ENCODE measurements around the gene SLC22A13.

DNA sequence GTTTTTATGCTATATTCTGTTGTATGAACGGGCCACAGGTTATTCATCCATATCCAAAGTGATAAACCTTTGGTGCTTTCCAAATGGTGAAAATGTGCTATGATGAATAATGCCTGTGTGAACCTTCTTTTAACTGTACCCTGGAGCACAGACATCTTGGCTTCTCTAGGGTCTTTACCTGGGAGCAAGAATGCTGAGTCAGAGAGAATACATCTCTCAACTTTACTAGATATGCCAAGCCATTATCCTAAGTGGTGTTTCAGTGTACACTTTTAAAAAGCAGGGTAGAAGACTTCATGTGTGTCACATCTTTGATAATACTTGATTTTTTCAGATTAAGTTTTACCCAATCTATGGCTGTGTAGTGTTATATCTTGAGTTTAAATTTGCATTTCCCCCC lies 57.4 kb downstream of the SLC22A13 start:
- TF ChIP-seq, protein P1, sequence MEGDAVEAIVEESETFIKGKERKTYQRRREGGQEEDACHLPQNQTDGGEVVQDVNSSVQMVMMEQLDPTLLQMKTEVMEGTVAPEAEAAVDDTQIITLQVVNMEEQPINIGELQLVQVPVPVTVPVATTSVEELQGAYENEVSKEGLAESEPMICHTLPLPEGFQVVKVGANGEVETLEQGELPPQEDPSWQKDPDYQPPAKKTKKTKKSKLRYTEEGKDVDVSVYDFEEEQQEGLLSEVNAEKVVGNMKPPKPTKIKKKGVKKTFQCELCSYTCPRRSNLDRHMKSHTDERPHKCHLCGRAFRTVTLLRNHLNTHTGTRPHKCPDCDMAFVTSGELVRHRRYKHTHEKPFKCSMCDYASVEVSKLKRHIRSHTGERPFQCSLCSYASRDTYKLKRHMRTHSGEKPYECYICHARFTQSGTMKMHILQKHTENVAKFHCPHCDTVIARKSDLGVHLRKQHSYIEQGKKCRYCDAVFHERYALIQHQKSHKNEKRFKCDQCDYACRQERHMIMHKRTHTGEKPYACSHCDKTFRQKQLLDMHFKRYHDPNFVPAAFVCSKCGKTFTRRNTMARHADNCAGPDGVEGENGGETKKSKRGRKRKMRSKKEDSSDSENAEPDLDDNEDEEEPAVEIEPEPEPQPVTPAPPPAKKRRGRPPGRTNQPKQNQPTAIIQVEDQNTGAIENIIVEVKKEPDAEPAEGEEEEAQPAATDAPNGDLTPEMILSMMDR (conservative IDR thresholded peaks at IDR 0.05; ENCODE audit: low read length), result no peak
- no peak for TF ChIP-seq EZH2phosphoT487 (IDR thresholded peaks at IDR 0.05; ENCODE audit: borderline replicate concordance)

All from Loucy (cell line).